Activated naive CD8-positive, alpha-beta T cell treated with anti-CD3 and anti-CD28 coated beads for 36 hours (primary cell): Measurements from ENCODE around the gene METTL1. TPM values are rescaled to one million over a fixed set of nuclear protein-coding genes. Genes with fewer than 3 reads are reported as not detected.

ENCODE experiments used
- DNase-seq: peaks from one replicate; pipeline ENCODE4 v3.0.0; 2021
- H3K27ac Mint-ChIP-seq: one replicate; pipeline ENCODE4 v1.8.0; 2022; ENCODE audit warnings: mild to moderate bottlenecking, moderate library complexity, mixed read lengths
- H3K27me3 Mint-ChIP-seq: one replicate; pipeline ENCODE4 v1.8.0; 2022; ENCODE audit warnings: mild to moderate bottlenecking, mixed read lengths
- H3K36me3 Mint-ChIP-seq: one replicate; pipeline ENCODE4 v1.8.0; 2021; ENCODE audit warnings: mild to moderate bottlenecking, mixed read lengths
- H3K4me1 Mint-ChIP-seq: one replicate; pipeline ENCODE4 v1.8.0; 2021; ENCODE audit warnings: mixed read lengths
- H3K4me3 Mint-ChIP-seq: one replicate; pipeline ENCODE4 v1.8.0; 2022; ENCODE audit warnings: mild to moderate bottlenecking, moderate library complexity, mixed read lengths
- H3K9me3 Mint-ChIP-seq: one replicate; pipeline ENCODE4 v1.8.0; 2022; ENCODE audit warnings: mixed read lengths
- total RNA-seq, 2 experiments: library from RNA; stranded (reverse); gene quantifications; one replicate each; pipeline ENCODE4 v1.2.3, GENCODE V29; 2021

The METTL1 gene
- total RNA-seq, 2 experiments from 2014 or later = 59.6 to 60.1 TPM

DNA sequence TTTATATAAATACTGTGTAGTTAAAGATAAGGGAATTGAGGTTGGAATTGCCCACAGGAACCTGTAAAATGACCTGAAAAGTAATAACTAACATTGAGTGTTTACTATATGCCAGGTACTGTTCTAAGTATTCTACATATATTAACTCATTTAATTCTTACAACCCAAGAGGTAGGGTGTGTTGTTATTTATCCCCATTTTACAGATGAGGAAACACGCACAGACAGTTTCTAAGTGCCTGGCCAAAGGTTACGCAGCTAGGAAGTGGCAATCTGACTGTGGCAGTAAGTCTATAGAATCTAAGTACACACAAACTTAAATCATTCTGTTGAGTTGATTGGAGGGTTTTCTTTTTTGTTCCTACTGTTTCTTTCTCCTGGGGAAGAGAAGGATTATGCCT lies 28.1 kb downstream of the METTL1 start:
- peaks cover 60% of the 10 kb centered on the region for H3K4me1 Mint-ChIP-seq
- no peak for DNase-seq
- no peaks in the 10 kb centered on the region for H3K27me3 Mint-ChIP-seq
- peak overlapping the region; percentile 95 for H3K27ac Mint-ChIP-seq
- H3K36me3 Mint-ChIP-seq = peaks cover 21% of the 10 kb centered on the region
- H3K4me3 Mint-ChIP-seq = peak overlapping the region; percentile 90
- no peaks in the 10 kb centered on the region for H3K9me3 Mint-ChIP-seq

GRCh38 chr12:57741844-57742738 lies 29.8 kb downstream of the METTL1 start:
- no peaks in the 10 kb centered on the region for H3K27me3 Mint-ChIP-seq
- peak overlapping the region; percentile 94 for H3K4me3 Mint-ChIP-seq
- peak overlapping the region; percentile 87 for H3K27ac Mint-ChIP-seq
- peaks cover 11% of the 10 kb centered on the region for H3K36me3 Mint-ChIP-seq
- H3K4me1 Mint-ChIP-seq = peaks cover 54% of the 10 kb centered on the region
- peak; percentile 77 for DNase-seq
- H3K9me3 Mint-ChIP-seq = no peaks in the 10 kb centered on the region

DNA sequence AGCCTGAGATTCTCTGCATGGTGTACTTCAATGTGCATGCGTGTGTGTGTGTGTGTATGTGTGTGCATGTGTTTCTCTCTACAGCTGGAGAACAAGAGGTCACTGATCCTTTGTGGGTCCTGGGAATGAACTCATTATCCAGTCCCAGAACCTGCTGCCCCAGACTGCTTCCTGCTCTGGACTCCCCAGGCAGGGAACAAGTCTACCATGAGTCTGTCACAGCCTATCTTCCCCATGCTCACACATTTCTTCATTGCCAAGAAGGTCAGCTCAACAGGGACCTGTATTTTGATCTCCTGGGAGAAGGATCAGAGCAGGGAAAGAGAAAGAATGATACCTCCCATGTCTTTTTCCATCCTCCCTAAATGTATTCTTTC lies 30.5 kb downstream of the METTL1 start:
- Mint-ChIP-seq H3K4me3 (peak overlapping the region; percentile 94), H3K9me3 (no peaks in the 10 kb centered on the region), H3K27me3 (no peaks in the 10 kb centered on the region), H3K36me3 (peaks cover 13% of the 10 kb centered on the region), H3K4me1 (peaks cover 58% of the 10 kb centered on the region), H3K27ac (peak overlapping the region; percentile 87)
- DNase-seq = no peak

- Mint-ChIP-seq H3K27me3 (no peaks in the 10 kb centered on the region), H3K4me1 (peaks cover 55% of the 10 kb centered on the region), H3K27ac (peak overlapping the region; percentile 87), H3K36me3 (peaks cover 10% of the 10 kb centered on the region), H3K4me3 (peak overlapping the region; percentile 94), H3K9me3 (no peaks in the 10 kb centered on the region)
- peak; percentile 79 for DNase-seq
Measured at GRCh38 chr12:57740656-57741412, 31.1 kb downstream of the METTL1 start.

DNA sequence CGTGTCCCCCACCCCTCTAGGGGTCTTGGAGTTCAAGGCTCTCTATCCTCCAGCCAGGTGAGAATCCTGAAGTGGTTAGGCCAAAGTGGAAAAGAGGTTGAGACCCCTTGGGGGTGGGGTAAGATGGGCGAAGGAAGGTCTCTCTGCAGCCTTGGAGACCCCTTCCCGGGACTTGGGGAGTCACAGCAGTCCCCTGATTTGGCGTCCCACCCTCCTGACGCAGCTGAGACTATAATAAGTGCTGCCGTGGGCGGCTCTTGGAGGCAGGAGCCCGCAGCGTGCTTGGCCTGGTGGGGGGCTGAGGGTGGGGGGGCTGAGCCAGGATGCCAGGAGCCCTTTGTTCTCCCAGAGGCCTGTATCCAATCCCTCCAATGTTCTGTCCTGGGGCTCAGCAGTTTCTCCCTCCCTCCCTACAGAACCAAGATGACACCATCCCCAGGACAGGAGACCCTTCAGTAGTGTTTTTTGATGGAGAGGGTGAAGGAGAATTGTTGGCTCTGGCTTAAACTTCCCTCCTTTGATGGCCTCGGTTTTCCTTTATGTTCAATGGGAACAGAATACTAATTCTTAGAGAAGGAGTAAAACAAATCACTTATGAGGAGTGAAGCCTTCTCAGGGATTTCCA lies 31.9 kb downstream of the METTL1 start:
- peaks cover 5% of the 10 kb centered on the region for H3K36me3 Mint-ChIP-seq
- no peaks in the 10 kb centered on the region for H3K9me3 Mint-ChIP-seq
- H3K27ac Mint-ChIP-seq = peak overlapping the region; percentile 74
- peaks cover 47% of the 10 kb centered on the region for H3K4me1 Mint-ChIP-seq
- no peak for DNase-seq
- H3K27me3 Mint-ChIP-seq = no peaks in the 10 kb centered on the region
- peak overlapping the region; percentile 63 for H3K4me3 Mint-ChIP-seq

GRCh38 chr12:57739387-57739786 lies 32.5 kb downstream of the METTL1 start:
- H3K27ac Mint-ChIP-seq = peak overlapping the region; percentile 74
- H3K36me3 Mint-ChIP-seq = peaks cover 5% of the 10 kb centered on the region
- peaks cover 43% of the 10 kb centered on the region for H3K4me1 Mint-ChIP-seq
- H3K4me3 Mint-ChIP-seq = peak overlapping the region; percentile 63
- DNase-seq = no peak
- no peaks in the 10 kb centered on the region for H3K9me3 Mint-ChIP-seq
- H3K27me3 Mint-ChIP-seq = no peaks in the 10 kb centered on the region

GRCh38 chr12:57738661-57739237 lies 33.2 kb downstream of the METTL1 start, which contains the start of gene AGAP2:
Gene AGAP2 (minus strand): TSS chr12:57738742. CDS start chr12:57738246, 496 bp downstream.
- Mint-ChIP-seq H3K36me3 (peaks cover 5% of the 10 kb centered on the region), H3K27ac (peak within 1 kb of the TSS; percentile 74), H3K27me3 (no peaks in the 10 kb centered on the region), H3K4me3 (peak within 1 kb of the TSS; percentile 63), H3K4me1 (peaks cover 36% of the 10 kb centered on the region), H3K9me3 (no peaks in the 10 kb centered on the region)
- DNase-seq = no peak

GRCh38 chr12:57737467-57738460 lies 34.1 kb downstream of the METTL1 start:
- Mint-ChIP-seq H3K27me3 (no peaks in the 10 kb centered on the region), H3K9me3 (no peaks in the 10 kb centered on the region), H3K4me3 (no peak overlapping the region), H3K27ac (no peak overlapping the region), H3K4me1 (peaks cover 34% of the 10 kb centered on the region), H3K36me3 (peaks cover 5% of the 10 kb centered on the region)
- no peak for DNase-seq

DNA sequence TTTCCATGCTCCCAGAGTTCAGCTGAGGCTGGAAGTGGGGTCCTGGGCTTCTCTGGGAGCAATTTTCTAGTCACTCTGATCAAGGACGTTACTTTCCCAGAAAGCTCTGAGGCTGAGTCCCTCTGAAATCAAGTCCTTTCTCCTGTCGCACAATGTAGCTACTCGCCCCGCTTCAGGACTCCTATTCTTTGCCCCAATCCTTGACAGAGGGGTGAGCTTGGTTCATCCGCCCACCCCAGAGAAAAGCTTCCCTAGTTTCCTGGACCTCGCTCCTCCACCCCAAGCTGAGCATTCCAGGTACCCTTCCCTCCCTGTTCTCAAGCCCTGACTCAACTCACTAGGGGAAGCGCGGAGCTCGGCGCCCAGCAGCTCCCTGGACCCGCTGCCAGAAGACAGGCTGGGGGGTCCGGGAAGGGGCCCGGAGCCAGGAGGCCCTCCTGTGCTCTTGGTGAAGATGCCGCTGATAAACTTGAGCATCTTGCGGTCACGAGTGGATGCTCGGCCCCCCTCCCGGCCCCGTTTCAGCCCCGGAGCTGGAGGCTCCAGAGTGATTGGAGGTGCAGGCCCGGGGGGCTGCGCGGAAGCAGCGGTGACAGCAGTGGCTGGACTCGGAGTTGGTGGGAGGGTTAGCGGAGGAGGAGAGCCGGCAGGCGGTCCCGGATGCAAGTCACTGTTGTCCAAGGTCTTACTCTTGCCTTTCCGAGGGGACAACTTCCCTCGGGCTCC lies 35.0 kb downstream of the METTL1 start:
- H3K4me1 Mint-ChIP-seq = peaks cover 29% of the 10 kb centered on the region
- DNase-seq = no peak
- H3K27me3 Mint-ChIP-seq = no peaks in the 10 kb centered on the region
- H3K4me3 Mint-ChIP-seq = no peak overlapping the region
- peaks cover 7% of the 10 kb centered on the region for H3K36me3 Mint-ChIP-seq
- no peaks in the 10 kb centered on the region for H3K9me3 Mint-ChIP-seq
- no peak overlapping the region for H3K27ac Mint-ChIP-seq

- no peak for DNase-seq
- Mint-ChIP-seq H3K27ac (no peak overlapping the region), H3K9me3 (no peaks in the 10 kb centered on the region)
Measured at GRCh38 chr12:57735952-57736740, 35.8 kb downstream of the METTL1 start.

GRCh38 chr12:57735198-57735855 lies 36.6 kb downstream of the METTL1 start:
- Mint-ChIP-seq H3K4me1 (peaks cover 20% of the 10 kb centered on the region), H3K27me3 (no peaks in the 10 kb centered on the region), H3K9me3 (no peaks in the 10 kb centered on the region), H3K36me3 (peaks cover 7% of the 10 kb centered on the region), H3K27ac (no peak overlapping the region), H3K4me3 (no peak overlapping the region)
- DNase-seq = no peak

More at GRCh38 chr12:57735952-57736740, 35.8 kb downstream of the METTL1 start:
- Mint-ChIP-seq H3K27me3 (no peaks in the 10 kb centered on the region), H3K4me1 (peaks cover 27% of the 10 kb centered on the region), H3K4me3 (no peak overlapping the region), H3K36me3 (peaks cover 7% of the 10 kb centered on the region)

DNA sequence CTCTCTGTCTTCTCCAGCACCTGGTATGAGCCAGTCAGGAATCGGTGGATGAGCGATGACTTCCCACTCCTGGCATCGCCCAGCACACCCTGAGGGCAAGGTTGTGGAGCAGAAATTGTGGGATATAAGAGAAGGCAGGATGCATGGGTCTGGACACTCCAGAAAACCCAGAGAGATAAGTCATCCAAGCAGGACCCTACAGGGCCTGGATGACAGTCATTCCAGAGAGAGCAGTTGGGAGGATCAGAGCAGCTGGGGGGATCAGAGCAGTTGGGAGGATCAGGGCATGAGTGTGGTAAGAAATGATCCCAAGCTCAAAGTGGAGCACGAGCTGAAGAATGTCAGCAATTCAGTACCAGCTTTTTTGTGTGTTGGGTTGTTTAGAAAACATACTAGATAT lies 37.3 kb downstream of the METTL1 start:
- H3K36me3 Mint-ChIP-seq = peaks cover 7% of the 10 kb centered on the region

More for the DNA sequence above, 37.3 kb downstream of the METTL1 start:
- no peak for DNase-seq
- Mint-ChIP-seq H3K27ac (peak overlapping the region; percentile 31), H3K4me1 (peaks cover 14% of the 10 kb centered on the region), H3K9me3 (no peaks in the 10 kb centered on the region), H3K27me3 (no peaks in the 10 kb centered on the region), H3K4me3 (no peak overlapping the region)
